GM12891 (cell line): Measurements from ENCODE around the gene PNPLA6.

Source experiments
- POLR2A ChIP-seq: IDR thresholded peaks from 2 replicates; pipeline ENCODE4 v1.6.1; 2011; ENCODE audit warnings: low read depth, low read length, control low read depth
- POLR2AphosphoS5 ChIP-seq: IDR thresholded peaks from 2 replicates; pipeline ENCODE4 v1.6.1; 2011; ENCODE audit warnings: low read depth, low read length, control low read depth

- TF ChIP-seq POLR2A (no peak), POLR2AphosphoS5 (no peak)
Measured at GRCh38 chr19:7502552-7502951, 33.0 kb upstream of the PNPLA6 start.
